Suprapubic skin (tissue), 4 donors: ENCODE data around the gene EEF1AKMT3.

Source experiments
- EP300 ChIP-seq: sonication (generic); formaldehyde crosslinking; IDR thresholded peaks from one replicate; pipeline ENCODE4 v1.6.1; 2017; ENCODE audit warnings: antibody characterized with exemption
- POLR2A ChIP-seq, 2 donors: fragments of 450-650 bp; IDR thresholded peaks; one replicate each; pipeline ENCODE4 v1.6.1; 2017; ENCODE audit warnings: antibody characterized with exemption in 2 of 2, mild to moderate bottlenecking in 2 of 2, moderate library complexity in 2 of 2
- POLR2AphosphoS5 ChIP-seq, 3 donors: sonication (generic); formaldehyde crosslinking; IDR thresholded peaks; one replicate each; pipeline ENCODE4 v1.6.1; 2017; ENCODE audit warnings: antibody characterized with exemption in 3 of 3
- TF ChIP-seq, protein P1 (sequence below), 2 donors: fragments of 200-600 bp in 1 of 2; fragments of 450-650 bp in 1 of 2; sonication (generic) in 1 of 2; IDR thresholded peaks; one replicate each; pipeline ENCODE4 v1.5.1; 2016 to 2019; ENCODE audit warnings: antibody characterized with exemption in 2 of 2, mild to moderate bottlenecking in 1 of 2, moderate library complexity in 1 of 2

DNA sequence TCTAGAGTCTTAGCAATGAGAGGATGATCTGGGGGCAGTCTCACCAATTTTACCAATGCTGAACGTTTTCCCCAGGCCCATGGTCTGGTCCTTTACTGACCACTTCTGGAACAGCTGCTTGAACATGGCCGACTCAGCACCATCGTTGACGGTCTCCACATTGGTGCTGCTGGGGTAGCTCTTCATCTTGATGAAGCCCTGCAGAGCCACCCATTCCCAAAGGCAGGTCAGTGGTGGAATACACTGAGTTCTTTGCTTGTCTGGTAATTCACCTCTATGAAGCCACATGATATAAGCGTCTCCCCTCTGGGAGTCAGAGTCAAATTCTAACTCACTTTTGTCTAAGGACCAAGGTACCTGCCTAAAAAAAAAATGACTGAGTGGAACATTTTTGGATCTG lies 35.9 kb downstream of the EEF1AKMT3 start:
- TF ChIP-seq POLR2A (IDR thresholded peaks at IDR 0.05) (no peak), EP300 (no peak), POLR2AphosphoS5 (IDR thresholded peaks at IDR 0.05) (no peak)
- TF ChIP-seq, protein P1, sequence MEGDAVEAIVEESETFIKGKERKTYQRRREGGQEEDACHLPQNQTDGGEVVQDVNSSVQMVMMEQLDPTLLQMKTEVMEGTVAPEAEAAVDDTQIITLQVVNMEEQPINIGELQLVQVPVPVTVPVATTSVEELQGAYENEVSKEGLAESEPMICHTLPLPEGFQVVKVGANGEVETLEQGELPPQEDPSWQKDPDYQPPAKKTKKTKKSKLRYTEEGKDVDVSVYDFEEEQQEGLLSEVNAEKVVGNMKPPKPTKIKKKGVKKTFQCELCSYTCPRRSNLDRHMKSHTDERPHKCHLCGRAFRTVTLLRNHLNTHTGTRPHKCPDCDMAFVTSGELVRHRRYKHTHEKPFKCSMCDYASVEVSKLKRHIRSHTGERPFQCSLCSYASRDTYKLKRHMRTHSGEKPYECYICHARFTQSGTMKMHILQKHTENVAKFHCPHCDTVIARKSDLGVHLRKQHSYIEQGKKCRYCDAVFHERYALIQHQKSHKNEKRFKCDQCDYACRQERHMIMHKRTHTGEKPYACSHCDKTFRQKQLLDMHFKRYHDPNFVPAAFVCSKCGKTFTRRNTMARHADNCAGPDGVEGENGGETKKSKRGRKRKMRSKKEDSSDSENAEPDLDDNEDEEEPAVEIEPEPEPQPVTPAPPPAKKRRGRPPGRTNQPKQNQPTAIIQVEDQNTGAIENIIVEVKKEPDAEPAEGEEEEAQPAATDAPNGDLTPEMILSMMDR (IDR thresholded peaks at IDR 0.05), result no peak
